HepG2 (cell line): ENCODE results near the gene RNF4. TPM values are rescaled to one million over a fixed set of nuclear protein-coding genes. Genes with fewer than 3 reads are reported as not detected.

Source experiments
- ARHGAP35 ChIP-seq: sonication (generic); formaldehyde crosslinking; IDR thresholded peaks from 2 replicates; pipeline ENCODE4 v1.9.0; 2022; ENCODE audit warnings: mild to moderate bottlenecking, inconsistent platforms, moderate library complexity, missing genetic modification reagents, borderline replicate concordance
- DPF2 ChIP-seq: sonication (generic); formaldehyde crosslinking; IDR thresholded peaks from 2 replicates; pipeline ENCODE4 v1.4.0; 2020; ENCODE audit warnings: mild to moderate bottlenecking, low read depth, missing genetic modification reagents, borderline replicate concordance
- ELF3 ChIP-seq: IDR thresholded peaks from 2 replicates; pipeline ENCODE4 v1.6.1; 2016; ENCODE audit warnings: missing genetic modification reagents, missing compliant biosample characterization
- HMGXB3 ChIP-seq: sonication (generic); formaldehyde crosslinking; IDR thresholded peaks from 2 replicates; pipeline ENCODE4 v1.4.0; 2020; ENCODE audit warnings: missing genetic modification reagents, borderline replicate concordance
- ISL2 ChIP-seq: sonication (generic); formaldehyde crosslinking; IDR thresholded peaks from 2 replicates; pipeline ENCODE4 v1.5.0; 2020; ENCODE audit warnings: missing genetic modification reagents
- KDM4B ChIP-seq: sonication (generic); formaldehyde crosslinking; IDR thresholded peaks from 2 replicates; pipeline ENCODE4 v1.4.0; 2020; ENCODE audit warnings: missing genetic modification reagents
- KDM6A ChIP-seq: IDR thresholded peaks from 2 replicates; pipeline ENCODE4 v1.6.1; 2016; ENCODE audit warnings: low read depth
- LRRFIP1 ChIP-seq: sonication (generic); formaldehyde crosslinking; conservative IDR thresholded peaks from 2 replicates; pipeline ENCODE4 v1.4.0; 2020; ENCODE audit warnings: missing genetic modification reagents
- MTA1 ChIP-seq: sonication (generic); formaldehyde crosslinking; IDR thresholded peaks from 2 replicates; pipeline ENCODE4 v1.4.0; 2020; ENCODE audit warnings: missing genetic modification reagents, mild to moderate bottlenecking, borderline replicate concordance
- NKX3-1 ChIP-seq: sonication (generic); formaldehyde crosslinking; IDR thresholded peaks from 2 replicates; pipeline ENCODE4 v1.5.0; 2020; ENCODE audit warnings: missing genetic modification reagents
- NR2F1 ChIP-seq, 2 experiments: fragments of 450-650 bp in 1 of 2; formaldehyde crosslinking in 1 of 2; IDR thresholded peaks; 2 replicates each; pipeline versions ENCODE4 v1.5.0 to v1.6.1; 2016 to 2020; ENCODE audit warnings: mild to moderate bottlenecking in 1 of 2, missing compliant biosample characterization in 1 of 2, missing genetic modification reagents in 1 of 2, moderate library complexity in 1 of 2
- THAP11 ChIP-seq: IDR thresholded peaks from 2 replicates; pipeline ENCODE4 v1.6.1; 2016; ENCODE audit warnings: missing biosample characterization, missing genetic modification reagents
- UBTF ChIP-seq: sonication (generic); formaldehyde crosslinking; IDR thresholded peaks from 2 replicates; pipeline ENCODE4 v1.4.0; 2020; ENCODE audit warnings: mild to moderate bottlenecking, missing genetic modification reagents
- ZNF350 ChIP-seq: sonication (generic); formaldehyde crosslinking; IDR thresholded peaks from 2 replicates; pipeline ENCODE4 v1.4.0; 2020; ENCODE audit warnings: mild to moderate bottlenecking, low read depth, missing genetic modification reagents, borderline replicate concordance
- ZNF432 ChIP-seq: sonication (generic); formaldehyde crosslinking; IDR thresholded peaks from 2 replicates; pipeline ENCODE4 v1.5.0; 2020; ENCODE audit warnings: missing genetic modification reagents, mild to moderate bottlenecking, borderline replicate concordance
- ZNF577 ChIP-seq: sonication (generic); formaldehyde crosslinking; IDR thresholded peaks from 2 replicates; pipeline ENCODE4 v1.4.0; 2020; ENCODE audit warnings: mild to moderate bottlenecking, low read depth, missing genetic modification reagents, borderline replicate concordance
- ZNF616 ChIP-seq: sonication (generic); formaldehyde crosslinking; IDR thresholded peaks from 2 replicates; pipeline ENCODE4 v1.5.0; 2020; ENCODE audit warnings: low read depth, mild to moderate bottlenecking, missing genetic modification reagents
- ZNF75D ChIP-seq: sonication (generic); formaldehyde crosslinking; IDR thresholded peaks from 2 replicates; pipeline ENCODE4 v1.8.1; 2023; ENCODE audit warnings: missing genetic modification reagents, mild to moderate bottlenecking, borderline replicate concordance
- ZNF772 ChIP-seq: sonication (generic); formaldehyde crosslinking; IDR thresholded peaks from 2 replicates; pipeline ENCODE4 v1.5.0; 2020; ENCODE audit warnings: mild to moderate bottlenecking, missing genetic modification reagents
- polyA plus RNA-seq, 8 experiments: library from polyadenylated mRNA; depleted of rRNA in 3 of 8; stranded (reverse) in 7 of 8; unstranded in 1 of 8; fragments of >200 nt; fragmentation: Illumina TruSeq in 4 of 8; extraction: Trizol in 4 of 8; gene quantifications; 2 replicates each; pipeline versions ENCODE4 v1.2.1 to v1.2.3, GENCODE V29; 2011 to 2016; ENCODE audit warnings: low read depth in 4 of 8, missing spikeins in 1 of 8, mixed read lengths in 1 of 8; ENCODE audit not compliant: insufficient read depth in 1 of 8
- total RNA-seq, 5 experiments: library from RNA; depleted of rRNA; stranded (reverse); fragments of >200 nt; fragmentation: Illumina TruSeq; extraction: Trizol; gene quantifications; 2 replicates each; pipeline ENCODE4 v1.2.3, GENCODE V29; 2016; ENCODE audit warnings: low read depth in 1 of 5

RNF4 gene
- total and polyA plus RNA-seq, 2 of the 13 experiments (the other 11 are each of a cell fraction or from before 2014, with no cell fraction given): 38.1 to 45.1 TPM

GRCh38 chr4:2468456-2469191 lies at the start of gene RNF4 (continued):
- TF ChIP-seq HMGXB3 (CRISPR knock-in tag) (no peak), KDM6A (CRISPR knock-in tag) (no peak), NKX3-1 (peak; percentile 92), ZNF577 (CRISPR knock-in tag) (no peak), ARHGAP35 (CRISPR knock-in tag) (no peak), ISL2 (CRISPR knock-in tag) (peak; percentile 38), LRRFIP1 (CRISPR knock-in tag) (no peak), ELF3 (CRISPR knock-in tag) (no peak), NR2F1 (CRISPR knock-in tag; IDR thresholded peaks at IDR 0.05) (0 out of 4 replicates have a peak, but pooled peaks of 1 of the 2 experiments have one; percentile 22), KDM4B (CRISPR knock-in tag) (no peak), DPF2 (CRISPR knock-in tag) (no peak), ZNF772 (CRISPR knock-in tag) (peak; percentile 31; the same call in 1 of the 2 replicates), ZNF75D (CRISPR knock-in tag) (no peak), UBTF (CRISPR knock-in tag) (peak; percentile 65), ZNF432 (CRISPR knock-in tag) (no peak), ZNF350 (CRISPR knock-in tag) (peak; percentile 47; the same call in 1 of the 2 replicates), THAP11 (CRISPR knock-in tag) (peak; percentile 78; the same call in 1 of the 2 replicates), MTA1 (CRISPR knock-in tag) (no peak; the same call in 1 of the 2 replicates), ZNF616 (CRISPR knock-in tag) (peak; percentile 62; the same call in 1 of the 2 replicates)
